ENCODE measurements around the gene PARD3B. TPM values are rescaled to one million over a fixed set of nuclear protein-coding genes. Genes with fewer than 3 reads are reported as not detected.

The PARD3B gene
- total RNA-seq, 2 experiments from 2014 or later = 0.11 to 0.88 TPM

GRCh38 chr2:204573221-204573620 lies 27.9 kb downstream of the PARD3B start:
- ATAC-seq (no peak), DNase-seq (no peak)
- no peak for TF ChIP-seq CTCF (IDR thresholded peaks at IDR 0.05)
- ChIA-PET CTCF (no interaction called here), POLR2A (no interaction called here)
- no peak overlapping the region for H3K4me3 Mint-ChIP-seq
- H3K27ac Mint-ChIP-seq = no peak overlapping the region
- peaks cover 5% of the 10 kb centered on the region for H3K4me1 Mint-ChIP-seq (ENCODE audit: low read depth)
- H3K9me3 Mint-ChIP-seq = no peaks in the 10 kb centered on the region
- H3K36me3 Mint-ChIP-seq (ENCODE audit: low read depth) = no peaks in the 10 kb centered on the region
- intact Hi-C loops (cut with micrococcal nuclease) = no loop called here
- H3K27me3 Mint-ChIP-seq = peaks cover 2% of the 10 kb centered on the region

GRCh38 chr2:204574486-204574885 lies 29.2 kb downstream of the PARD3B start:
- Mint-ChIP-seq H3K36me3 (ENCODE audit: low read depth) (no peaks in the 10 kb centered on the region), H3K4me1 (ENCODE audit: low read depth) (peaks cover 5% of the 10 kb centered on the region), H3K27me3 (peaks cover 2% of the 10 kb centered on the region), H3K4me3 (no peak overlapping the region), H3K27ac (no peak overlapping the region), H3K9me3 (no peaks in the 10 kb centered on the region)
- intact Hi-C loops (cut with micrococcal nuclease) = no loop called here
- no peak for ATAC-seq
- TF ChIP-seq CTCF (IDR thresholded peaks at IDR 0.05) = no peak
- no peak for DNase-seq
- ChIA-PET CTCF (no interaction called here), POLR2A (no interaction called here)

GRCh38 chr2:204575463-204575862 lies 30.2 kb downstream of the PARD3B start:
- Mint-ChIP-seq H3K27me3 (peaks cover 2% of the 10 kb centered on the region), H3K4me3 (no peak overlapping the region), H3K36me3 (ENCODE audit: low read depth) (no peaks in the 10 kb centered on the region), H3K27ac (no peak overlapping the region), H3K9me3 (no peaks in the 10 kb centered on the region), H3K4me1 (ENCODE audit: low read depth) (peaks cover 5% of the 10 kb centered on the region)
- CTCF ChIA-PET = no interaction called here
- intact Hi-C loops (cut with micrococcal nuclease) = no loop called here
- ATAC-seq (no peak), DNase-seq (no peak)
- POLR2A ChIA-PET = no interaction called here
- no peak for TF ChIP-seq CTCF (IDR thresholded peaks at IDR 0.05)

- H3K4me1 Mint-ChIP-seq (ENCODE audit: low read depth) = peaks cover 5% of the 10 kb centered on the region
- peaks cover 2% of the 10 kb centered on the region for H3K27me3 Mint-ChIP-seq
- ChIA-PET POLR2A (no interaction called here), CTCF (no interaction called here)
- no peaks in the 10 kb centered on the region for H3K9me3 Mint-ChIP-seq
- intact Hi-C loops (cut with micrococcal nuclease) = no loop called here
- H3K36me3 Mint-ChIP-seq (ENCODE audit: low read depth) = no peaks in the 10 kb centered on the region
- DNase-seq (peak; percentile 35), ATAC-seq (peak; percentile 45)
- H3K4me3 Mint-ChIP-seq = no peak overlapping the region
- no peak overlapping the region for H3K27ac Mint-ChIP-seq
- no peak for TF ChIP-seq CTCF (IDR thresholded peaks at IDR 0.05)
These were observed 31.2 kb downstream of the PARD3B start for GRCh38 chr2:204576362-204576979.

GRCh38 chr2:204578928-204579598 lies 33.8 kb downstream of the PARD3B start:
- POLR2A ChIA-PET = no interaction called here
- peaks cover 2% of the 10 kb centered on the region for H3K27me3 Mint-ChIP-seq
- H3K36me3 Mint-ChIP-seq (ENCODE audit: low read depth) = no peaks in the 10 kb centered on the region
- ATAC-seq (no peak), DNase-seq (no peak)
- CTCF ChIA-PET = no interaction called here
- intact Hi-C loops (cut with micrococcal nuclease) = no loop called here
- no peaks in the 10 kb centered on the region for H3K9me3 Mint-ChIP-seq
- TF ChIP-seq CTCF (IDR thresholded peaks at IDR 0.05) = no peak
- H3K4me1 Mint-ChIP-seq (ENCODE audit: low read depth) = peaks cover 5% of the 10 kb centered on the region
- no peak overlapping the region for H3K27ac Mint-ChIP-seq
- no peak overlapping the region for H3K4me3 Mint-ChIP-seq
